K562 (cell line): Measurements from ENCODE around the gene CHAMP1. TPM values are rescaled to one million over a fixed set of nuclear protein-coding genes. Genes with fewer than 3 reads are reported as not detected.
A peak's percentile ranks its signal among the peaks of the same experiment; 100 is the strongest.
"Not testable (repeated sequence)": the region's sequence is repeated elsewhere in the genome, so short reads cannot be mapped to it uniquely, and the experiment has no call there.

Source experiments
- ATAC-seq: fragments of 200-7000 bp; cut with Tn5 transposase; 3 replicates; pipeline ENCODE4 v1.9.1; 2020; ENCODE audit warnings: moderate library complexity
- BruUV-seq: library from RNA; stranded (reverse); fragments of 400-500 nt; replicated peaks from 2 replicates; lab custom pipeline; 2021; lab: Mats Ljungman, UMichigan
- CTCF ChIA-PET: fragments of 300-600 bp; formaldehyde crosslinking; extraction: SDS; loops from one replicate; lab custom pipeline; 2021; ENCODE audit warnings: low intra/inter-chr PET ratio; lab: Yijun Ruan, JAX
- POLR2A ChIA-PET: fragments of 300-600, 350-650 bp; sonication (Branson Sonifier 250); formaldehyde crosslinking; extraction: SDS; loops from one replicate; lab custom pipeline; 2021; ENCODE audit warnings: antibody characterized with exemption, inconsistent platforms; lab: Yijun Ruan, JAX
- DNase-seq, 4 experiments: peaks; one replicate each; pipeline versions ENCODE4 v3.0.0 to v3.0.0-alpha.2; 2011 to 2018; ENCODE audit warnings: low spot score in 3 of 4, mixed read lengths in 3 of 4; ENCODE audit errors: extremely low read depth in 1 of 4
- FAIRE-seq: peaks from 2 replicates; lab custom pipeline; 2011; peaks lifted over from hg19 to GRCh38; lab: Jason Lieb, UNC
- H2AFZ ChIP-seq: 2 replicates; pipeline ENCODE4 v1.6.0; 2011; ENCODE audit warnings: low read depth, low read length, control low read depth, inconsistent platforms
- H3K27ac ChIP-seq: fragments of 200-600 bp; 3 replicates; pipeline ENCODE4 v1.8.0; 2011; ENCODE audit warnings: low read depth, mild to moderate bottlenecking, control low read depth, inconsistent platforms, low read length, moderate library complexity, mixed read lengths; ENCODE audit errors: extremely low read depth
- H3K27me3 ChIP-seq, 2 experiments: fragments of 300-600 bp in 1 of 2; 2 replicates in 1 of 2; 3 replicates in 1 of 2; pipeline versions ENCODE4 v1.6.0 to v1.8.0; 2011; ENCODE audit warnings: inconsistent platforms in 2 of 2, low read length in 2 of 2, mild to moderate bottlenecking in 1 of 2, mixed read lengths in 1 of 2, moderate library complexity in 1 of 2; ENCODE audit not compliant: control insufficient read depth in 2 of 2, insufficient read depth in 2 of 2
- H3K36me3 ChIP-seq: fragments of 300-600 bp; 3 replicates; pipeline ENCODE4 v1.8.0; 2011; ENCODE audit warnings: mild to moderate bottlenecking, low read length, inconsistent platforms; ENCODE audit not compliant: control insufficient read depth, insufficient read depth
- H3K4me1 ChIP-seq, 2 experiments: fragments of 200-600 bp in 1 of 2; replicated peaks in 1 of 2; 2 replicates in 1 of 2; 3 replicates in 1 of 2; pipeline versions ENCODE4 v1.5.1 to v1.8.0; 2011; ENCODE audit warnings: inconsistent platforms in 2 of 2, low read length in 2 of 2, mild to moderate bottlenecking in 1 of 2, mixed read lengths in 1 of 2, moderate library complexity in 1 of 2; ENCODE audit not compliant: control insufficient read depth in 2 of 2, insufficient read depth in 2 of 2
- H3K4me2 ChIP-seq: 2 replicates; pipeline ENCODE4 v1.6.1; 2011; ENCODE audit warnings: low read length, control low read depth, inconsistent platforms, mixed read lengths; ENCODE audit not compliant: insufficient read depth
- H3K4me3 ChIP-seq: fragments of 200-600 bp; sonication (generic), shearing (Covaris generic); 2 replicates; pipeline ENCODE4 v1.5.1; 2016; ENCODE audit warnings: control low read depth, inconsistent platforms
- H3K79me2 ChIP-seq: fragments of 200-600 bp; 3 replicates; pipeline ENCODE4 v1.8.0; 2011; ENCODE audit warnings: low read length, inconsistent platforms; ENCODE audit not compliant: control insufficient read depth, insufficient read depth
- H3K9ac ChIP-seq, 2 experiments: 2 replicates each; pipeline versions ENCODE4 v1.6.0 to v1.6.1; 2011; ENCODE audit warnings: low read depth in 2 of 2, low read length in 2 of 2, control low read depth in 1 of 2, inconsistent platforms in 1 of 2, mild to moderate bottlenecking in 1 of 2, mixed read lengths in 1 of 2; ENCODE audit not compliant: insufficient read depth in 1 of 2
- H3K9me1 ChIP-seq: one replicate; pipeline ENCODE4 v1.6.0; 2011; ENCODE audit warnings: inconsistent platforms, mild to moderate bottlenecking, low read length, moderate library complexity; ENCODE audit not compliant: control insufficient read depth, insufficient read depth
- H3K9me3 ChIP-seq: replicated peaks from 2 replicates; pipeline ENCODE4 v1.5.1; 2011; ENCODE audit warnings: low read depth, low read length, inconsistent platforms; ENCODE audit not compliant: control insufficient read depth, insufficient read depth
- H4K20me1 ChIP-seq: replicated peaks from 2 replicates; pipeline ENCODE4 v1.6.1; 2011; ENCODE audit warnings: low read length, inconsistent platforms, mixed read lengths; ENCODE audit not compliant: control insufficient read depth, insufficient read depth
- KLF1 ChIP-seq: fragments of 450-650 bp; IDR thresholded peaks from 2 replicates; pipeline ENCODE4 v1.6.1; 2016; ENCODE audit warnings: missing genetic modification characterization, missing compliant biosample characterization
- PHTF2 ChIP-seq: fragments of 250-450 bp; sonication (Bioruptor Pico); IDR thresholded peaks from 2 replicates; pipeline ENCODE4 v1.5.0; 2021; ENCODE audit warnings: mild to moderate bottlenecking
- POLR2G ChIP-seq: fragments of 200-400 bp; formaldehyde crosslinking; IDR thresholded peaks from 2 replicates; pipeline ENCODE4 v1.6.1; 2017; ENCODE audit warnings: low read depth, mild to moderate bottlenecking, antibody characterized with exemption, low read length, moderate library complexity
- POLR2H ChIP-seq: IDR thresholded peaks from 2 replicates; pipeline ENCODE4 v1.6.1; 2016; ENCODE audit warnings: missing genetic modification characterization, low read depth, mild to moderate bottlenecking, control low read depth, missing compliant biosample characterization, moderate library complexity
- RHOXF2B ChIP-seq: fragments of 250-450 bp; sonication (Bioruptor Pico); conservative IDR thresholded peaks from 2 replicates; pipeline ENCODE4 v1.5.1; 2021
- SREBF1 ChIP-seq: fragments of 150-350 bp; IDR thresholded peaks from 2 replicates; pipeline ENCODE4 v1.6.1; 2014; ENCODE audit warnings: antibody characterized with exemption, low read depth, low read length, borderline replicate concordance
- THRAP3 ChIP-seq: fragments of 450-650 bp; IDR thresholded peaks from 2 replicates; pipeline ENCODE4 v1.6.1; 2016; ENCODE audit warnings: mild to moderate bottlenecking, inconsistent platforms, borderline replicate concordance
- ZBTB7A ChIP-seq: IDR thresholded peaks from 2 replicates; pipeline ENCODE4 v1.6.1; 2011; ENCODE audit warnings: low read depth, mild to moderate bottlenecking, low read length, moderate library complexity, borderline replicate concordance; ENCODE audit not compliant: control insufficient read depth
- ZKSCAN1 ChIP-seq: fragments of 150-350 bp; IDR thresholded peaks from 2 replicates; pipeline ENCODE4 v1.6.1; 2016; ENCODE audit warnings: low read depth, low read length
- ZNF384 ChIP-seq: IDR thresholded peaks from 2 replicates; pipeline ENCODE4 v1.6.1; 2012; ENCODE audit warnings: low read depth, low read length, improper control_type of control experiment
- ZNF583 ChIP-seq: fragments of 250-450 bp; sonication (Bioruptor Pico); IDR thresholded peaks from 2 replicates; pipeline ENCODE4 v1.4.0; 2020
- WGBS: fragments of 100-300 bp; shearing (Covaris generic); methylation state at CpG from one replicate; pipeline ENCODE4 v1.1.6; 2016; ENCODE audit warnings: low coverage, mixed read lengths; ENCODE audit not compliant: insufficient coverage; ENCODE audit errors: missing lambda C conversion rate; 5-methylcytosine and 5-hydroxymethylcytosine counted together
- in situ Hi-C: fragments of 300-500 bp; cut with MboI; formaldehyde crosslinking; loops from 4 replicates; pipeline ENCODE4 v1.15.0; 2018; ENCODE audit warnings: inconsistent platforms, mixed read lengths
- intact Hi-C: fragments of 100-400 bp; cut with micrococcal nuclease; formaldehyde crosslinking; loops from 2 replicates; pipeline ENCODE4 v1.14.2; 2022
- polyA plus RNA-seq, 8 experiments: library from polyadenylated mRNA; depleted of rRNA in 4 of 8; stranded (reverse) in 5 of 8; unstranded in 3 of 8; fragments of >200 nt; fragmentation: Nextera tagmentation in 2 of 8; fragmentation: Illumina TruSeq in 1 of 8; extraction: Ambion mirVana in 2 of 8; extraction: Trizol in 1 of 8; gene quantifications; 2 replicates each; pipeline versions ENCODE4 v1.2.1 to v1.2.3, GENCODE V29; 2011 to 2014; ENCODE audit warnings: inconsistent platforms in 1 of 8, missing spikeins in 1 of 8
- total RNA-seq, 7 experiments: library from RNA; depleted of rRNA in 6 of 7; stranded (reverse); fragments of >200 nt in 6 of 7; fragmentation: Illumina TruSeq in 2 of 7; extraction: Trizol in 2 of 7; gene quantifications; 2 replicates each; pipeline versions ENCODE4 v1.2.1 to v1.2.3, GENCODE V29; 2011 to 2021; ENCODE audit warnings: low replicate concordance in 1 of 7

Gene CHAMP1
- total and polyA plus RNA-seq, 9 of the 15 experiments (the other 6 are each of a cell fraction or from before 2014, with no cell fraction given), result 0.70 to 40.6 (median 15.3) TPM

- TF ChIP-seq ZNF583 (CRISPR knock-in tag) (no peak), ZNF384 (0 out of 2 replicates have a peak, but pooled peaks have one; percentile 26), POLR2G (no peak), RHOXF2B (CRISPR knock-in tag) (no peak), SREBF1 (no peak), THRAP3 (no peak), POLR2H (tag) (no peak), ZKSCAN1 (no peak), KLF1 (tag) (no peak)
Observed at GRCh38 chr13:114339857-114340534, 25.7 kb downstream of the CHAMP1 start (continued).

DNA sequence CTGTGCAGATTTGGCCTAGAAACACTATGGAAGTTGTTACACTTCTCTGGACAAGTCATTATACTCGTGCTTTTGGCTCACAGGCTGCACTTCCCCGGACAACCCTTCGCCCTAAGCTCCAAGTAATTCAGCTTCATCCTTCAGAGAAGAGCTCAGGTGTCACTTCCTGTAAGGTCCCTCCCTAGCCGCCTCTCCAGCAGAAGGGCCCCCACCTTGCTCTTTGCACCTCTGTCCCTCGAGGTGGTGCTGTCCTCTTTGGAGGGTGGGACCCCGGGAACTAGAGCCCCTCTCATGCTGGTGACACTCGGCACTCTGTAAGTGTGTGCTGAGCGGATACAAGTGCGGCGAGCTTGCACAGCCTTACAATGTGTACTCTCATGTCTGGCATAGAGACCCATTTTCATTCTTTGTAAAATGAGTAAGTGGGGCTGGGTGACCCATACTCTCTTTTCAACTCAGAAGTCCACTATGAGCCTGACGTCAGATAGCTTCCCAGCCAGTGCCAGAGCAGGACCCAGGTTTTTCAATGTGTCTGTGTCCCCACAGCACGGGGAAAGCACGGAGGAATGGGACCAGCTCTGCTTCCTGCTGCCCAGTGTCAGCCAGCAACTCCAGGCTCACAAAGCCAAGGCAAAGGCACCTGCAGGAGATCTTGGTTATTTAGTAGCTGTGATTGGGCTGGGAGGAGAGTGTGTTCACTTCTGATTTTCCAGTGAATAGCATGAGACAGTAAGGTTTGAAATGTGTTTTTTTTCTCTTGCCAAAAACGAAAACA is 26.9 kb downstream of the CHAMP1 start:
- H3K4me3 ChIP-seq, result no peak overlapping the region
- no peaks in the 10 kb centered on the region for H3K9me1 ChIP-seq
- POLR2A ChIA-PET, result interaction anchor here (0.5 to 1.5 kb wide), 3 partner anchors 17 to 606 kb away, joined by 3 to 9 read pairs (median 3); no protein-coding TSS in a partner anchor
- TF ChIP-seq ZBTB7A (peak; percentile 42; the same call in 1 of the 2 replicates), PHTF2 (CRISPR knock-in tag) (no peak)
- in situ Hi-C loops, result no loop called here
- no peaks in the 10 kb centered on the region; a peak in 2 of 5 replicates for H3K4me1 ChIP-seq
- H2AFZ ChIP-seq, result peak overlapping the region; percentile 51
- no peaks in the 10 kb centered on the region for H4K20me1 ChIP-seq
- peak in 1 of 4 experiments; percentile 16 for DNase-seq
- no TSS peak for BruUV-seq
- H3K36me3 ChIP-seq, result no peaks in the 10 kb centered on the region
- H3K27ac ChIP-seq, result no peak overlapping the region
- no peak overlapping the region for H3K4me2 ChIP-seq
- no peaks in the 10 kb centered on the region for H3K9me3 ChIP-seq
- no peak for FAIRE-seq
- H3K79me2 ChIP-seq, result no peaks in the 10 kb centered on the region
- peak; percentile 76 for ATAC-seq
- intact Hi-C loops, result no loop called here
- 25% methylated on average over 11 of the region's 14 CpGs for WGBS
- H3K9ac ChIP-seq, result no peak overlapping the region
- H3K27me3 ChIP-seq, result no peaks in the 10 kb centered on the region
- CTCF ChIA-PET, result no interaction called here

DNA sequence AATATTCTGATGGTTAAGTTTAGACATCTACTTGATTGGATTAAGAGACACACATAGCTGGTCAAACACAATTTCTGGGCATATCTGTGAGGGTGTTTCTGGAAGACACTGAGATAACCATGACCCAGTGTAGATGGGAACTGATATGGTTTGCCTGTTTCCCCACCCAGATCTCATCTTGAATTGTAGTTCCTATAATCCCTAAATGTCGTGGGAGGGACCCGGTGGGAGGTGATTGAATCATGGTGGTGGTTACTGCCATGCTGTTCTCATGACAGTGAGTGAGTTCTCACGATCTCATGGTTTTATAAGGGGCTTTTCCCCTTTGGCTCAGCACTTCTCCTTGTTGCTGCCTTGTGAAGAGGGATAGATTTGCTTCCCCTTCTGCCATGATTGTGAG is 33.0 kb downstream of the CHAMP1 start:
- H4K20me1 ChIP-seq, H3K4me3 ChIP-seq, ATAC-seq, H3K4me1 ChIP-seq, H3K36me3 ChIP-seq, DNase-seq, H3K9me1 ChIP-seq, H3K9me3 ChIP-seq, H2AFZ ChIP-seq, FAIRE-seq, BruUV-seq, in situ Hi-C loops, CTCF ChIA-PET, H3K79me2 ChIP-seq, H3K27ac ChIP-seq, H3K27me3 ChIP-seq, H3K9ac ChIP-seq, POLR2A ChIA-PET, H3K4me2 ChIP-seq, intact Hi-C loops: not testable (repeated sequence)
- WGBS, result 0% methylated on average over 2 of the region's 3 CpGs
